Muscle of leg (tissue), 11 donors: ENCODE results near the gene PLA2G2F. TPM values are rescaled to one million over a fixed set of nuclear protein-coding genes. Genes with fewer than 3 reads are reported as not detected.

Experiments
- DNase-seq: peaks from one replicate; pipeline ENCODE4 v3.0.0; 2013
- H3K27ac ChIP-seq: one replicate; pipeline ENCODE4 v1.5.1; 2013; ENCODE audit warnings: mild to moderate bottlenecking, low read length, control low read depth
- H3K27me3 ChIP-seq: one replicate; pipeline ENCODE4 v1.6.1; 2013; ENCODE audit warnings: low read length; ENCODE audit not compliant: control insufficient read depth, insufficient read depth
- H3K36me3 ChIP-seq: one replicate; pipeline ENCODE4 v1.6.1; 2013; ENCODE audit warnings: low read length; ENCODE audit not compliant: control insufficient read depth, insufficient read depth
- H3K4me1 ChIP-seq: one replicate; pipeline ENCODE4 v1.6.1; 2013; ENCODE audit warnings: low read length; ENCODE audit not compliant: control insufficient read depth, insufficient read depth
- H3K4me3 ChIP-seq: one replicate; pipeline ENCODE4 v1.5.1; 2013; ENCODE audit warnings: low read length, control low read depth
- H3K9me3 ChIP-seq: replicated peaks from 2 replicates; pipeline ENCODE4 v1.6.1; 2013; ENCODE audit warnings: low read depth, low read length; ENCODE audit not compliant: control insufficient read depth
- WGBS: methylation state at CpG from one replicate; pipeline ENCODE4 v1.1.5; 2013; ENCODE audit warnings: missing lambda C conversion rate; ENCODE audit not compliant: insufficient coverage; 5-methylcytosine and 5-hydroxymethylcytosine counted together
- polyA plus RNA-seq, 8 donors: library from polyadenylated mRNA; unstranded; fragments of 120-200 nt; gene quantifications; one replicate each; pipeline versions ENCODE4 v1.2.1 to v1.2.3, GENCODE V29; 2013; ENCODE audit warnings: inconsistent platforms in 1 of 8, low replicate concordance in 1 of 8; ENCODE audit not compliant: insufficient read length in 8 of 8, insufficient read depth in 1 of 8
- total RNA-seq: library from RNA; stranded (reverse); fragments of 120-200 nt; gene quantifications from one replicate; pipeline ENCODE4 v1.2.4, GENCODE V29; 2013

The PLA2G2F gene
- total and polyA plus RNA-seq, 9 donors: not detected

- Histone ChIP-seq H3K4me3 (no peak overlapping the region), H3K36me3 (no peaks in the 10 kb centered on the region), H3K27ac (no peak overlapping the region), H3K4me1 (peaks cover 5% of the 10 kb centered on the region), H3K9me3 (no peaks in the 10 kb centered on the region), H3K27me3 (peaks cover 4% of the 10 kb centered on the region)
- DNase-seq: no peak
- 72% methylated on average over 2 of the region's 3 CpGs for WGBS
Measured at GRCh38 chr1:20199403-20199802, 60.3 kb downstream of the PLA2G2F start.

- WGBS: 67% methylated on average over 2 of the region's 2 CpGs
- no peak overlapping the region for H3K27ac ChIP-seq
- no peaks in the 10 kb centered on the region for H3K9me3 ChIP-seq
- DNase-seq: no peak
- H3K4me1 ChIP-seq: peaks cover 3% of the 10 kb centered on the region
- H3K4me3 ChIP-seq: no peak overlapping the region
- peaks cover 4% of the 10 kb centered on the region for H3K27me3 ChIP-seq
- no peaks in the 10 kb centered on the region for H3K36me3 ChIP-seq
Measured at GRCh38 chr1:20199840-20200239, 60.7 kb downstream of the PLA2G2F start.

Other genes starting within 250 kb of the PLA2G2F start
- gene PLA2G2E, start 215.7 kb upstream of the PLA2G2F start, total RNA-seq: not detected
- not detected for gene PLA2G2E, start 215.7 kb upstream of the PLA2G2F start, polyA plus RNA-seq
- gene PLA2G2A, start 159.7 kb upstream of the PLA2G2F start, total RNA-seq: 0.35 TPM
- 1 to 10 TPM in 6 of 8 donors, under 1 TPM in 2; 0.54 to 2.4 (median 1.7) TPM for gene PLA2G2A, start 159.7 kb upstream of the PLA2G2F start, polyA plus RNA-seq
- 0.13 TPM for gene PLA2G5, start 69.1 kb upstream of the PLA2G2F start, total RNA-seq
- gene PLA2G5, start 69.1 kb upstream of the PLA2G2F start, polyA plus RNA-seq: under 1 TPM in 4 of 8 donors, not detected in 4; 0.10 to 0.28 (median 0.26) TPM
- gene PLA2G2D, start 19.8 kb upstream of the PLA2G2F start, total RNA-seq: not detected
- gene PLA2G2D, start 19.8 kb upstream of the PLA2G2F start, polyA plus RNA-seq: under 1 TPM in 1 of 8 donors, not detected in 7; 0.05 TPM
- 0.22 TPM for gene UBXN10, start 46.8 kb downstream of the PLA2G2F start, total RNA-seq
- gene UBXN10, start 46.8 kb downstream of the PLA2G2F start, polyA plus RNA-seq: under 1 TPM; 0.24 to 0.52 (median 0.31) TPM
- gene PLA2G2C, start 47.2 kb downstream of the PLA2G2F start, total RNA-seq: not detected
- under 1 TPM in 3 of 8 donors, not detected in 5; 0.04 TPM for gene PLA2G2C, start 47.2 kb downstream of the PLA2G2F start, polyA plus RNA-seq
- 0.04 TPM for gene VWA5B1, start 151.6 kb downstream of the PLA2G2F start, total RNA-seq
- under 1 TPM; 0.16 to 0.65 (median 0.27) TPM for gene VWA5B1, start 151.6 kb downstream of the PLA2G2F start, polyA plus RNA-seq